Fibroblast of lung (primary cell): ENCODE measurements around the gene TRIM65.

Source experiments
- CTCF ChIP-seq, 2 donors: IDR thresholded peaks in 1 of 2; conservative IDR thresholded peaks in 1 of 2; 1 replicate in 1 of 2; 2 replicates in 1 of 2; pipeline ENCODE4 v1.5.1; 2011 to 2012; ENCODE audit warnings: low read length in 2 of 2, control low read depth in 1 of 2, inconsistent platforms in 1 of 2, low read depth in 1 of 2, mild to moderate bottlenecking in 1 of 2
- EZH2 ChIP-seq: IDR thresholded peaks from 2 replicates; pipeline ENCODE4 v1.5.1; 2012; ENCODE audit warnings: low read length, control low read depth, mild to moderate bottlenecking; ENCODE audit errors: missing control alignments

- TF ChIP-seq CTCF (conservative IDR thresholded peaks at IDR 0.05 in 1 of 2, IDR thresholded peaks at IDR 0.05 in 1 of 2; ENCODE audit: low read depth in 1 of 2, low read length in 2 of 2) (no peak), EZH2 (no peak)
These were observed 48.5 kb upstream of the TRIM65 start for GRCh38 chr17:75945211-75945610.
